Measurements from ENCODE around the gene LILRA5. TPM values are rescaled to one million over a fixed set of nuclear protein-coding genes. Genes with fewer than 3 reads are reported as not detected.
"Not testable (repeated sequence)": the region's sequence is repeated elsewhere in the genome, so short reads cannot be mapped to it uniquely, and the experiment has no call there.

LILRA5 gene
- total RNA-seq, 1 experiment from 2014 or later: not detected

GRCh38 chr19:54324071-54324470 lies 11.1 kb upstream of the LILRA5 start:
- no peaks in the 10 kb centered on the region for H4K20me1 ChIP-seq (ENCODE audit: insufficient read depth)
- TF ChIP-seq ATF3 (IDR thresholded peaks at IDR 0.05) (no peak), SIN3A (IDR thresholded peaks at IDR 0.05; ENCODE audit: low read depth) (no peak), EGR1 (IDR thresholded peaks at IDR 0.05; ENCODE audit: low read depth) (no peak), POLR2A (IDR thresholded peaks at IDR 0.05; ENCODE audit: borderline replicate concordance, extremely low read depth, insufficient read depth, insufficient read length) (no peak), SRF (IDR thresholded peaks at IDR 0.05; ENCODE audit: low read depth) (no peak), SP1 (IDR thresholded peaks at IDR 0.05; ENCODE audit: low read depth) (no peak), JUND (IDR thresholded peaks at IDR 0.05) (no peak), RAD21 (IDR thresholded peaks at IDR 0.05; ENCODE audit: low read depth) (no peak), ZFX (IDR thresholded peaks at IDR 0.05) (no peak), ZBTB33 (IDR thresholded peaks at IDR 0.05; ENCODE audit: extremely low read depth, insufficient replicate concordance, low read length) (no peak), EZH2phosphoT487 (IDR thresholded peaks at IDR 0.05; ENCODE audit: borderline replicate concordance) (no peak), EZH2 (IDR thresholded peaks at IDR 0.05) (no peak), YY1 (IDR thresholded peaks at IDR 0.05; ENCODE audit: extremely low read depth, insufficient replicate concordance, low read depth, low read length) (no peak), CEBPB (IDR thresholded peaks at IDR 0.05; ENCODE audit: low read depth) (no peak)
- DNase-seq (ENCODE audit: low read depth, low spot score) (no peak), ATAC-seq (no peak)
- no peak overlapping the region for H3K9ac ChIP-seq (ENCODE audit: low read length)
- peaks cover 0 to 6% of the 10 kb centered on the region in 2 experiments; a peak in 2 of 4 replicates for H3K9me3 ChIP-seq (ENCODE audit: control insufficient read depth in 1 of 2, insufficient read depth in 1 of 2, low read depth in 1 of 2, low read length in 2 of 2)
- H3K4me1 ChIP-seq (ENCODE audit: control insufficient read depth in 1 of 2, insufficient read depth in 2 of 2, low read length in 2 of 2): no peaks in the 10 kb centered on the region
- POLR2A ChIA-PET: no interaction called here
- intact Hi-C loops (cut with micrococcal nuclease): no loop called here
- H3K27me3 ChIP-seq (ENCODE audit: insufficient read depth, low read length): no peaks in the 10 kb centered on the region
- BruUV-seq (replicated peaks): no TSS peak
- H3K36me3 ChIP-seq (ENCODE audit: control insufficient read depth in 1 of 2, insufficient read depth in 2 of 2, low read length in 2 of 2): no peaks in the 10 kb centered on the region
- CTCF ChIA-PET: interaction anchor here (0.8 to 1.7 kb wide), 3 partner anchors 8 to 187 kb away, joined by 3 to 7 read pairs (median 4); partner anchors contain the start of gene CNOT3
- no peaks in the 10 kb centered on the region for H3K9me2 ChIP-seq (ENCODE audit: insufficient read depth)
- no peaks in the 10 kb centered on the region for H3K79me2 ChIP-seq (ENCODE audit: insufficient read depth, low read length)
- H3K27ac ChIP-seq (ENCODE audit: low read depth, low read length): no peak overlapping the region
- RAD21 ChIA-PET (ENCODE audit: low non-redundant PET in 1 of 2, low total read pairs in 2 of 2, uncharacterized antibody in 2 of 2, unreplicated experiment in 2 of 2): no interaction called here
- no peak overlapping the region for H3K4me3 ChIP-seq (replicated peaks in 1 of 2; ENCODE audit: low read depth in 1 of 2, low read length in 2 of 2)
- H2AFZ ChIP-seq (ENCODE audit: low read depth, low read length, poor library complexity, severe bottlenecking): no peak overlapping the region
- no peak overlapping the region for H3K4me2 ChIP-seq (ENCODE audit: low read length)

- H3K9me2 ChIP-seq (ENCODE audit: insufficient read depth); H3K9ac ChIP-seq (ENCODE audit: low read length); BruUV-seq (replicated peaks); DNase-seq (ENCODE audit: low read depth, low spot score); H3K27me3 ChIP-seq (ENCODE audit: insufficient read depth, low read length); H3K36me3 ChIP-seq (ENCODE audit: control insufficient read depth in 1 of 2, insufficient read depth in 2 of 2, low read length in 2 of 2); ATAC-seq; H3K79me2 ChIP-seq (ENCODE audit: insufficient read depth, low read length); RAD21 ChIA-PET (ENCODE audit: low non-redundant PET in 1 of 2, low total read pairs in 2 of 2, uncharacterized antibody in 2 of 2, unreplicated experiment in 2 of 2); H4K20me1 ChIP-seq (ENCODE audit: insufficient read depth); POLR2A ChIA-PET; intact Hi-C loops (cut with micrococcal nuclease); H3K27ac ChIP-seq (ENCODE audit: low read depth, low read length); H3K4me1 ChIP-seq (ENCODE audit: control insufficient read depth in 1 of 2, insufficient read depth in 2 of 2, low read length in 2 of 2); H3K4me3 ChIP-seq (replicated peaks in 1 of 2; ENCODE audit: low read depth in 1 of 2, low read length in 2 of 2); CTCF ChIA-PET; H3K4me2 ChIP-seq (ENCODE audit: low read length); H3K9me3 ChIP-seq (ENCODE audit: control insufficient read depth in 1 of 2, insufficient read depth in 1 of 2, low read depth in 1 of 2, low read length in 2 of 2); H2AFZ ChIP-seq (ENCODE audit: low read depth, low read length, poor library complexity, severe bottlenecking): not testable (repeated sequence)
Measured at GRCh38 chr19:54322934-54323333, 10.0 kb upstream of the LILRA5 start.

GRCh38 chr19:54322295-54322694 lies 9.3 kb upstream of the LILRA5 start:
- POLR2A ChIA-PET; H3K9me3 ChIP-seq (ENCODE audit: control insufficient read depth in 1 of 2, insufficient read depth in 1 of 2, low read depth in 1 of 2, low read length in 2 of 2); H3K4me2 ChIP-seq (ENCODE audit: low read length); H3K4me1 ChIP-seq (ENCODE audit: control insufficient read depth in 1 of 2, insufficient read depth in 2 of 2, low read length in 2 of 2); DNase-seq (ENCODE audit: low read depth, low spot score); BruUV-seq (replicated peaks); H3K36me3 ChIP-seq (ENCODE audit: control insufficient read depth in 1 of 2, insufficient read depth in 2 of 2, low read length in 2 of 2); H3K79me2 ChIP-seq (ENCODE audit: insufficient read depth, low read length); H3K9me2 ChIP-seq (ENCODE audit: insufficient read depth); CTCF ChIA-PET; H3K27me3 ChIP-seq (ENCODE audit: insufficient read depth, low read length); RAD21 ChIA-PET (ENCODE audit: low non-redundant PET in 1 of 2, low total read pairs in 2 of 2, uncharacterized antibody in 2 of 2, unreplicated experiment in 2 of 2); ATAC-seq; intact Hi-C loops (cut with micrococcal nuclease); H4K20me1 ChIP-seq (ENCODE audit: insufficient read depth); H3K9ac ChIP-seq (ENCODE audit: low read length); H3K27ac ChIP-seq (ENCODE audit: low read depth, low read length); H3K4me3 ChIP-seq (replicated peaks in 1 of 2; ENCODE audit: low read depth in 1 of 2, low read length in 2 of 2); H2AFZ ChIP-seq (ENCODE audit: low read depth, low read length, poor library complexity, severe bottlenecking): not testable (repeated sequence)
